OCI-LY3 (cell line): ENCODE measurements around the gene WDFY4.
A peak's percentile ranks its signal among the peaks of the same experiment; 100 is the strongest.

Source experiments
- H2AFZ ChIP-seq: fragments of 200-600, 300-600 bp; shearing (Covaris generic); 2 replicates; pipeline ENCODE4 v1.6.0; 2014; ENCODE audit warnings: antibody characterized with exemption, low read depth, low read length
- H3K27ac ChIP-seq: fragments of 200-600, 300-600 bp; sonication (generic); 2 replicates; pipeline ENCODE4 v1.5.1; 2014; ENCODE audit warnings: mild to moderate bottlenecking, low read length, moderate library complexity, mixed read lengths
- H3K27me3 ChIP-seq: fragments of 200-600, 300-600 bp; sonication (generic); 2 replicates; pipeline ENCODE4 v1.6.1; 2014; ENCODE audit warnings: low read depth, low read length, mixed read lengths
- H3K36me3 ChIP-seq: fragments of 200-600, 300-600 bp; sonication (generic); replicated peaks from 2 replicates; pipeline ENCODE3; 2014; ENCODE audit warnings: low read depth, low read length, mixed read lengths
- H3K4me1 ChIP-seq: fragments of 300-600, 200-600 bp; sonication (generic); 2 replicates; pipeline ENCODE4 v1.6.1; 2014; ENCODE audit warnings: low read length, mixed read lengths
- H3K4me2 ChIP-seq: fragments of 200-600, 300-600 bp; sonication (generic); 2 replicates; pipeline ENCODE4 v1.6.1; 2014; ENCODE audit warnings: low read length, mixed read lengths
- H3K4me3 ChIP-seq: fragments of 300-600, 200-600 bp; sonication (generic); 2 replicates; pipeline ENCODE4 v1.5.1; 2014; ENCODE audit warnings: antibody characterized with exemption, mild to moderate bottlenecking, low read length, moderate library complexity
- H3K79me2 ChIP-seq: fragments of 300-600, 200-600 bp; shearing (Covaris generic); 2 replicates; pipeline ENCODE4 v1.6.1; 2014; ENCODE audit warnings: mild to moderate bottlenecking, low read length, mixed read lengths
- H3K9ac ChIP-seq: fragments of 300-600, 200-600 bp; shearing (Covaris generic); 2 replicates; pipeline ENCODE4 v1.6.0; 2014; ENCODE audit warnings: mild to moderate bottlenecking, low read length, moderate library complexity
- H3K9me3 ChIP-seq: fragments of 200-600, 300-600 bp; shearing (Covaris generic); 2 replicates; pipeline ENCODE4 v1.6.1; 2014; ENCODE audit warnings: low read length, mixed read lengths; ENCODE audit not compliant: insufficient read depth
- H4K20me1 ChIP-seq: fragments of 200-600, 300-600 bp; sonication (generic); 2 replicates; pipeline ENCODE4 v1.6.1; 2016; ENCODE audit warnings: low read length, mixed read lengths; ENCODE audit not compliant: insufficient read depth
- CTCF ChIP-seq: fragments of 200-600, 300-600 bp; sonication (generic); IDR thresholded peaks from 2 replicates; pipeline ENCODE4 v1.5.1; 2014; ENCODE audit warnings: antibody characterized with exemption, low read length, low read depth
- EZH2phosphoT487 ChIP-seq: fragments of 200-600 bp; shearing (Covaris generic); IDR thresholded peaks from 2 replicates; pipeline ENCODE4 v1.6.1; 2018; ENCODE audit warnings: antibody characterized with exemption, mixed run types, low read depth

WDFY4 gene

GRCh38 chr10:48656914-48657305 lies 27.8 kb upstream of the WDFY4 start:
- Histone ChIP-seq H3K36me3 (no peaks in the 10 kb centered on the region), H3K9me3 (no peaks in the 10 kb centered on the region), H3K4me1 (peaks cover 31% of the 10 kb centered on the region), H3K9ac (peak overlapping the region; percentile 66; the same call in 1 of the 2 replicates), H4K20me1 (no peaks in the 10 kb centered on the region), H3K27me3 (peaks cover 31% of the 10 kb centered on the region), H3K4me3 (peak overlapping the region; percentile 94), H3K79me2 (no peaks in the 10 kb centered on the region), H3K27ac (no peak overlapping the region), H3K4me2 (peak overlapping the region; percentile 90), H2AFZ (peak overlapping the region; percentile 98)
- TF ChIP-seq EZH2phosphoT487 (no peak), CTCF (no peak)

DNA sequence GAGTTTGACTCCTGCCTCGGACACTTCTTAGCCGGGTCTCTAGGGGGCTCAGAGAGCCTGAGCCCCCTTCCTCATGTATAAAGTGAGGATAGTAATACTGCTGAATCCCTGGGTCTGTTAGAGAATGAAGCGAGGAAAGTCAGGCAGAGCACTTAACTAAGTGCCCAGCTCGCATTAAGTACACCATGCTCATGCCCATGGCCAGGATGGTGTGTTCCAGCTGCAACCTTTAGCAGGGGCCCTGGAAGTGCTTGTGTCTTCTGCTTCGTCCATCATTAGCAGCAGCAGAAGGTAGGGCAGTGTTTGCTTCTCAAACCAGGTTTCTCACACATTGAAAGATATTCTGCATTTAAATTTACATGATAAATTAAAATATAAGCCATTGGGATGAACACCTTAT lies 27.3 kb upstream of the WDFY4 start:
- no peak for TF ChIP-seq CTCF
- TF ChIP-seq EZH2phosphoT487 = no peak
- Histone ChIP-seq H3K79me2 (no peaks in the 10 kb centered on the region), H3K4me3 (no peak overlapping the region), H4K20me1 (no peaks in the 10 kb centered on the region), H3K4me1 (peaks cover 27% of the 10 kb centered on the region), H3K4me2 (peak overlapping the region; percentile 90), H2AFZ (0 out of 2 replicates have a peak overlapping the region, but pooled peaks have one; percentile 98), H3K9me3 (no peaks in the 10 kb centered on the region), H3K27ac (no peak overlapping the region), H3K27me3 (peaks cover 26% of the 10 kb centered on the region), H3K36me3 (no peaks in the 10 kb centered on the region), H3K9ac (no peak overlapping the region)

DNA sequence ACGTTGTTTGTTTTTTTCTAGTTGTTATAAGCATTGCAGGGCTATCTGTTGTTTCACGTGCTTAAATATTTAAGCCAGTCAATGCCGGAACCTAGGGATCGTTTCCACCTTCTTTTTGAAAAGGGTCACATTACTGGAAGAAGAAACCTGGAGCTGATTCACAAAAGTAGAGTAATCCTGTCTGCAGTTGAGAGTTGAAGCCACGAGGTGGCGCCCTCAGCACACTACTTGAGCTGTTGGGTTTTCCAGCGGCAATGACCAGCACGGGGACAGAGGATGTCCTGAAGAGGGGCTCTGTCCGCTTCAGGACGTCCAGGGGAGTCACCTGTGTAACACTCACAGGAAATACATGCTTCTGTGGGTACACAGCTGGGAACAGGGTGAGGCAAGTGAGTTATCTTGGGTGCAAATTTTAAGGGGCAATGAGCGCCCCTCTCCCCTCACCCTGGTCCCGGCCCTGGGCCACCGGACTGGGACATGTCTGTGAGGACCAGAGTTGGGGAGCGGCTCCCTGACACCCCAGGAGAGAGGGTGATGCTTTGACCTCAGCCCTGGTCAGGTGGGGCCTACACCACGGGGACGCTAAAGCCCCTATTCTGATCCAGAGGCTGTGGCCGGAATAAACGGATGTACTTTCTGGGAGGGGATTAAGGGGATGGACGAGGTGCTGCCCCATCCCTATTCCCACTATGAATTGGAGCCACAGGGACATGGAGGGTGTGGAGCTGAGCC lies 26.3 kb upstream of the WDFY4 start:
- peak; percentile 84 for TF ChIP-seq CTCF
- TF ChIP-seq EZH2phosphoT487 = no peak
- H4K20me1 ChIP-seq = no peaks in the 10 kb centered on the region
- no peak overlapping the region for H2AFZ ChIP-seq
- H3K4me2 ChIP-seq = peak overlapping the region; percentile 61
- no peak overlapping the region for H3K27ac ChIP-seq
- peaks cover 18% of the 10 kb centered on the region for H3K27me3 ChIP-seq
- no peak overlapping the region for H3K4me3 ChIP-seq
- no peak overlapping the region for H3K9ac ChIP-seq
- H3K4me1 ChIP-seq = peaks cover 29% of the 10 kb centered on the region
- H3K9me3 ChIP-seq = no peaks in the 10 kb centered on the region
- no peaks in the 10 kb centered on the region for H3K36me3 ChIP-seq
- no peaks in the 10 kb centered on the region for H3K79me2 ChIP-seq

DNA sequence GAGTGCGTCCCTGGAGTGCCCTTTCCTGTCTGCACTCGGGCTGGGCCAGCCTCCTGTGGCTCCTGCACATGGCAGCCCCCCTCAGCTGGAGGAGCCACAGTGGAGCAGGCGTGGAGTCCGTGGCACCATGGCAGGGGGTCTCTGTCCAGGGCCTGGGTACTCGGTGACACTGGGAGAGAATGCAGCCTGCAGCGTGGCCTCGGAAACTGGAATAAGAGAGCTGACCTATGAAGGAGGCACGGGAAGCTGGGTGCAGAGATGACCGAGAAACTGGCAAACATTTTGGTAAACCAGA lies 25.8 kb upstream of the WDFY4 start:
- H3K27ac ChIP-seq = no peak overlapping the region
- no peak overlapping the region for H3K9ac ChIP-seq
- no peaks in the 10 kb centered on the region for H3K9me3 ChIP-seq
- no peak overlapping the region for H3K4me3 ChIP-seq
- TF ChIP-seq CTCF (no peak), EZH2phosphoT487 (no peak)
- peaks cover 13% of the 10 kb centered on the region for H3K27me3 ChIP-seq
- no peak overlapping the region for H2AFZ ChIP-seq
- no peaks in the 10 kb centered on the region for H3K36me3 ChIP-seq
- H3K4me1 ChIP-seq = peaks cover 29% of the 10 kb centered on the region
- no peaks in the 10 kb centered on the region for H4K20me1 ChIP-seq
- H3K79me2 ChIP-seq = no peaks in the 10 kb centered on the region
- H3K4me2 ChIP-seq = no peak overlapping the region
